Smooth muscle cell (in vitro differentiated cells): ENCODE data around the gene AFDN. TPM values are rescaled to one million over a fixed set of nuclear protein-coding genes. Genes with fewer than 3 reads are reported as not detected.

Source experiments
- DNase-seq: peaks from one replicate; lab custom pipeline; 2025; ENCODE audit not compliant: unreplicated experiment; lab: John Stamatoyannopoulos, UW
- H2AFZ ChIP-seq: fragments of 200-600 bp; sonication (generic); 2 replicates; pipeline ENCODE4 v1.6.0; 2016; ENCODE audit warnings: antibody characterized with exemption, low read depth, mild to moderate bottlenecking
- H3F3A ChIP-seq: fragments of 200-600 bp; sonication (generic); 2 replicates; pipeline ENCODE4 v1.6.0; 2017; ENCODE audit warnings: antibody characterized with exemption, low read depth
- H3K27ac ChIP-seq: fragments of 200-600 bp; sonication (generic); 2 replicates; pipeline ENCODE4 v1.5.1; 2016; ENCODE audit warnings: low read depth, mild to moderate bottlenecking
- H3K27me3 ChIP-seq: fragments of 200-600 bp; sonication (generic); 2 replicates; pipeline ENCODE4 v1.6.1; 2016; ENCODE audit warnings: low read depth, mild to moderate bottlenecking
- H3K36me3 ChIP-seq: fragments of 200-600 bp; sonication (generic); 2 replicates; pipeline ENCODE4 v1.5.1; 2016; ENCODE audit warnings: low read depth
- H3K4me1 ChIP-seq: fragments of 200-600 bp; sonication (generic); 2 replicates; pipeline ENCODE4 v1.5.1; 2016; ENCODE audit warnings: low read depth
- H3K4me2 ChIP-seq: fragments of 200-600 bp; sonication (generic); 2 replicates; pipeline ENCODE4 v1.6.0; 2016; ENCODE audit warnings: mild to moderate bottlenecking
- H3K4me3 ChIP-seq: fragments of 200-600 bp; sonication (generic); 2 replicates; pipeline ENCODE4 v1.5.1; 2016; ENCODE audit warnings: mild to moderate bottlenecking
- H3K79me2 ChIP-seq: fragments of 200-600 bp; sonication (generic); 2 replicates; pipeline ENCODE4 v1.6.0; 2016; ENCODE audit warnings: low read depth, mild to moderate bottlenecking
- H3K9ac ChIP-seq: fragments of 200-600 bp; sonication (generic); 2 replicates; pipeline ENCODE4 v1.6.0; 2016; ENCODE audit warnings: low read depth
- H3K9me3 ChIP-seq: fragments of 200-600 bp; sonication (generic); replicated peaks from 2 replicates; pipeline ENCODE4 v1.5.1; 2016; ENCODE audit warnings: low read depth
- H4K20me1 ChIP-seq: fragments of 200-600 bp; sonication (generic); 2 replicates; pipeline ENCODE4 v1.6.0; 2016; ENCODE audit warnings: low read depth
- WGBS: methylation state at CpG from one replicate; pipeline ENCODE4 v1.1.7; 2016; ENCODE audit warnings: low lambda C conversion rate; 5-methylcytosine and 5-hydroxymethylcytosine counted together
- polyA plus RNA-seq: library from polyadenylated mRNA; unstranded; fragments of >200 nt; fragmentation: Nextera tagmentation; extraction: Ambion mirVana; gene quantifications from 2 replicates; pipeline ENCODE4 v1.2.1, GENCODE V29; 2016
- total RNA-seq: library from RNA; depleted of rRNA; stranded (reverse); fragments of >200 nt; gene quantifications from 2 replicates; pipeline ENCODE4 v1.2.3, GENCODE V29; 2014
- TF ChIP-seq, protein P1 (sequence below): fragments of 200-600 bp; sonication (generic); IDR thresholded peaks from 2 replicates; pipeline ENCODE4 v1.5.1; 2017; ENCODE audit warnings: borderline replicate concordance, mild to moderate bottlenecking, antibody characterized with exemption; ENCODE audit not compliant: insufficient read depth, poor library complexity, severe bottlenecking

AFDN gene
- total and polyA plus RNA-seq, 2 experiments from 2014 or later: 52.3 to 98.8 TPM

DNA sequence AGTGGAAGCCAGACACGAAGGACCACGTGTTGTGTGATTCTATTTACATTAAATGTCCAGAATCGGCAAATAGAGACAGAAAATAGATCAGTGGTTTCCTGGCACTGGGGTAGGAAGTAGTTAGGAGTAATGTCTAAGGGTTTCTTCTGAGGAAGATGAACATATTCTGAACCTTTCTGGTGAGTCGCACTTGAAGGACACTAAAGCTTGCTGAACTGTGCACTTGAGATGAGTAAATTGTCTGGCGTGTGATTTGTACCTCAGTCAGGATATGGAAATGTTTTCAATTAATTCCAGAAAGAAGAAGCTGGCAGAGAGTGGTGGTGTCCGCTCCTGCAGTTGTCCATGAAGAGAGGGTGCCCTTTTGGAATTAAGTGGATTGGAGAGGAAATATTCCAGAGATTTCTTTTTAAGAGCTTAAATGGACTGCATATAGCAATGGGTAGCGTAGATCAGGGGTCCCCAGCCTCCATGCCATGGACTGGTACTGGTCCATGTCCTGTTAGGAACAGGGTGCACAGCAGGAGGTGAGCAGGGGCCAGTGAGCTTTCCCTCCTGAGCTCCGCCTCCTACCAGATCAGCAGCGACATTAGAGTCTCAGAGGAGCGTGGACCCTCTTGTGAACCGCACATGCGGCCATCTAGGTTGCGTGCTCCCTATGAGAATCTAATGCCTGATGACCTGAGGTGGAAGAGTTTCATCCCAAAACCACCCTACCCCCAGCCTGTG is 158.3 kb downstream of the AFDN start:
- no peak overlapping the region for H3K9ac ChIP-seq

GRCh38 chr6:167985911-167986595 is 159.3 kb downstream of the AFDN start:
- no peak overlapping the region for H3K4me3 ChIP-seq
- no peak overlapping the region for H3K27ac ChIP-seq
- no peaks in the 10 kb centered on the region for H4K20me1 ChIP-seq
- no peak overlapping the region for H3K9ac ChIP-seq
- H3K4me1 ChIP-seq: no peaks in the 10 kb centered on the region
- H3K27me3 ChIP-seq: no peaks in the 10 kb centered on the region
- no peak overlapping the region for H3K4me2 ChIP-seq
- 98% methylated on average over 39 of the region's 39 CpGs for WGBS
- H3K9me3 ChIP-seq: no peaks in the 10 kb centered on the region
- no peak overlapping the region for H2AFZ ChIP-seq
- H3K79me2 ChIP-seq: no peaks in the 10 kb centered on the region
- H3F3A ChIP-seq: no peaks in the 10 kb centered on the region
- DNase-seq: no peak
- TF ChIP-seq, protein P1, sequence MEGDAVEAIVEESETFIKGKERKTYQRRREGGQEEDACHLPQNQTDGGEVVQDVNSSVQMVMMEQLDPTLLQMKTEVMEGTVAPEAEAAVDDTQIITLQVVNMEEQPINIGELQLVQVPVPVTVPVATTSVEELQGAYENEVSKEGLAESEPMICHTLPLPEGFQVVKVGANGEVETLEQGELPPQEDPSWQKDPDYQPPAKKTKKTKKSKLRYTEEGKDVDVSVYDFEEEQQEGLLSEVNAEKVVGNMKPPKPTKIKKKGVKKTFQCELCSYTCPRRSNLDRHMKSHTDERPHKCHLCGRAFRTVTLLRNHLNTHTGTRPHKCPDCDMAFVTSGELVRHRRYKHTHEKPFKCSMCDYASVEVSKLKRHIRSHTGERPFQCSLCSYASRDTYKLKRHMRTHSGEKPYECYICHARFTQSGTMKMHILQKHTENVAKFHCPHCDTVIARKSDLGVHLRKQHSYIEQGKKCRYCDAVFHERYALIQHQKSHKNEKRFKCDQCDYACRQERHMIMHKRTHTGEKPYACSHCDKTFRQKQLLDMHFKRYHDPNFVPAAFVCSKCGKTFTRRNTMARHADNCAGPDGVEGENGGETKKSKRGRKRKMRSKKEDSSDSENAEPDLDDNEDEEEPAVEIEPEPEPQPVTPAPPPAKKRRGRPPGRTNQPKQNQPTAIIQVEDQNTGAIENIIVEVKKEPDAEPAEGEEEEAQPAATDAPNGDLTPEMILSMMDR: no peak
- H3K36me3 ChIP-seq: no peaks in the 10 kb centered on the region

More for the DNA sequence above, 158.3 kb downstream of the AFDN start:
- H3K79me2 ChIP-seq: no peaks in the 10 kb centered on the region
- H3K4me2 ChIP-seq: no peak overlapping the region
- TF ChIP-seq, protein P1: no peak
- no peaks in the 10 kb centered on the region for H3K27me3 ChIP-seq
- H3K4me1 ChIP-seq: no peaks in the 10 kb centered on the region
- H3K27ac ChIP-seq: no peak overlapping the region
- H3K4me3 ChIP-seq: no peak overlapping the region
- H4K20me1 ChIP-seq: no peaks in the 10 kb centered on the region
- H2AFZ ChIP-seq: no peak overlapping the region
- DNase-seq: no peak
- 93% methylated on average over 13 of the region's 13 CpGs for WGBS
- no peaks in the 10 kb centered on the region for H3K36me3 ChIP-seq
- H3K9me3 ChIP-seq: no peaks in the 10 kb centered on the region
- no peaks in the 10 kb centered on the region for H3F3A ChIP-seq

DNA sequence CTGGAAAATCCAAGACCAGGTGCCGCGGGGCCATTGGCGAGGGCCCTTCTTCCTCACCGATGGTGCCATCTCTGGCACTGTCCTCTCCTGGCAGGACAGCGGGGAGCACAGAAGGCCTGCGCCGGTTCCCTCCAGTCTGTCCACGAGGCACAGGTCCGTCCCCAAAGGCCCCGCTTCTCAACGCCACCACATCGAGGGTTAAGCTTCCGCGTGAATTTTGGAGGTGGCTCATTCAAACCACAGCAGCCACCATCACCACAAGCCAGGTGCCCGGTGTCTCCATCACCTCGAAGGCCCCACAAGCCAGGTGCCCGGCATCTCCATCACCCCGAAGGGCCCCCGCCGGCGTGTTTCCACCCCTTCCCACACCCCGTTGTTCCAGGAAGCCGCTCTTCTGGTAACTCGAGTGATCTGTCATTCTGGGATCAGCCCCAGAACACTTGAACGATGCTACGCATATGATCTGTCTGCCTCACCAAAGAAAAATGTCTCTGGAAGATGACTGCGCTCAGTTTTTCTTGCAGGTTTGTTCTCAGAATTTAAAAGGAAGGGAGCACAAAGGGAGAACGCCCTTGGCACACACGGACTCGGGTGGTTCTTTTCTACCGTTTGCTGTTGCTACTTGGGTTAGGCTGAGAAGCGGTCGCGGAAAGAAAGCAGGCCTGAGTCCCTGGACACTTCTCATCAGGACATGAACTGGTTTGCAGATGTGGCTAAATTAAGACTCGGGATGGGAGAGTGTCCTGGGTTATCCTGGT is 160.9 kb downstream of the AFDN start:
- H3K27me3 ChIP-seq: no peaks in the 10 kb centered on the region
- H3F3A ChIP-seq: no peaks in the 10 kb centered on the region
- H3K79me2 ChIP-seq: no peaks in the 10 kb centered on the region
- no peaks in the 10 kb centered on the region for H3K4me1 ChIP-seq
- H3K9me3 ChIP-seq: no peaks in the 10 kb centered on the region
- no peak for DNase-seq
- TF ChIP-seq, protein P1: no peak
- WGBS: 96% methylated on average over 35 of the region's 35 CpGs
- no peak overlapping the region for H3K9ac ChIP-seq
- no peaks in the 10 kb centered on the region for H3K36me3 ChIP-seq
- H2AFZ ChIP-seq: no peak overlapping the region
- H3K4me3 ChIP-seq: no peak overlapping the region
- H3K27ac ChIP-seq: no peak overlapping the region
- no peaks in the 10 kb centered on the region for H4K20me1 ChIP-seq
- no peak overlapping the region for H3K4me2 ChIP-seq
